ENCODE measurements around the gene MORN1.
"Not testable (repeated sequence)": the region's sequence is repeated elsewhere in the genome, so short reads cannot be mapped to it uniquely, and the experiment has no call there.

Gene MORN1

GRCh38 chr1:2391041-2391930 is at the start of gene MORN1, which contains the start of gene RER1:
Gene MORN1 (minus strand): TSS chr1:2391554. CDS start chr1:2391533, 21 bp downstream.
Gene RER1 (plus strand): TSS chr1:2391841. CDS start chr1:2395791, 3,950 bp downstream.
- peak; percentile 98 for DNase-seq

DNA sequence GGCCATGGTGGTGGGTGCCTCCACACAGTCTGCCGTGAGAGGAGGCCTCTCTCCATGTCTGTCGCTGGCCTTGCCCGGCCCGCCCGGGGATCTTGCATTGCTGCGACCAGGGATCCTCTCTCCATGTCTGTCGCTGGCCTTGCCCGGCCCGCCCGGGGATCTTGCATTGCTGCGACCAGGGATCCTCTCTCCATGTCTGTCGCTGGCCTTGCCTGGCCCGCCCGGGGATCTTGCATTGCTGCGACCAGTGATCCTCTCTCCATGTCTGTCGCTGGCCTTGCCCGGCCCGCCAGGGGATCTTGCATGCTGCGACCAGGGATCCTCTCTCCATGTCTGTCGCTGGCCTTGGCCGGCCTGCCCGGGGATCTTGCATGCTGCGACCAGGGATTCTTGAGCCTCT is 49.0 kb upstream of the MORN1 start:
- DNase-seq: not testable (repeated sequence)

DNA sequence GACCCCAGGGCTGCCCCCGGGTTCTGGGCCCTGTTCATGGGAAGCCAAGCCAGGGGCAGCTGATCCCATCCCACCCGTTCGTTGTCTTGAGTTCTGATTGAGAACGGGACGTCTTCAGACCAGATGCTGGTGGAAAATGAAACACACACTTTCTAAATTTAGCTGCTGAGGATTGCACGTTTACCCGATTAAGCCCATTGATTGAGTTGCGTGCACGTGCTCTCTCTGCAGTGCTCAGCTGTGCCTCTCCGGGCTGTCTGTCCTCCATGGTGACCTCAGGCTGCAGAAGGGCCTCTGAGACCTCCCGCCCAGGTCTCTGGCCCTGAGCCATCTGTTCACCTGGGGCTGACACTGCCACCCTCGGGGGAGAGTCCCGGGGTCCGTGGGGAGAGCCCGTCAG is 48.0 kb upstream of the MORN1 start:
- no peak for DNase-seq

DNA sequence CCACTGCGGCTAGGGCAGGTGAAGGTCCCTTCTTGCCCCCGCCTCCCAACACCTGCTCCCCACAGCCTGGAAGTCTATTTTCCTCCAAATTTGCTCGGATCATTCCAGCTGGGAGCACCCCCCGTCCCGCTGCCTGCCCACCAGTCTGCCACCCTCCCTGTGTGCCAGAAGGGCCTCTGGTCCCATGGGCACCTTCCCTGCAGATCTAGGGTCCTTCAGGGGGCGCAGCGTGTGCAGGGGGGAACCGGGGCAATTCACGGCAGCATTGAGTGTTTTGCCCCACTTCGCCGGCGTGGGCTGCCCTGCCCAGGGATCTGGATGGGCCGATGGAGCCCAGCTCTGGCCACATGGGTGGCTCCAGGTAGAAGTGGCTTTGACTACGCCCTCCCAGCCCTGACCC is 47.3 kb upstream of the MORN1 start:
- DNase-seq: no peak

DNA sequence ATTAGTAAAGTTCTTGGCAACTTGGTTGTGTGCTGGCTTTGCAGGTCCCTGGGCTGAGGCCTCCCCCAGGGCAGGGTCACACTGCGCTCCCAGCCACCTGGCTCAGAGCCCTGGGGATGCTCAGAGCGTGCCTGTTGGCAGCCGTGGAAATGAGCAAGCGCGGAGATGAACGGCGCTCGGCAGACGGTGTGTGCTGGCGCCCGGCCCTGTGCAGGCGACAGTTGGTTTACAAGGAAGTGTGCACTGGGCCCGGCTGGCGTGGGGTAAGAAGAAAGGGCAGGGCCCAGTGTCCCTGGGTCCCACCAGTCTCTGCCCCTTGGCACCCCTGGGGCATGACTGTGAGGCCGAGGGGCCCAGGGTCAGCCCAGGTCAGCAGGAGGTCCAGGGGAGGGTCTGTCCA is 46.7 kb upstream of the MORN1 start:
- no peak for DNase-seq

- no peak for DNase-seq
Observed at GRCh38 chr1:2437617-2438016, 46.3 kb upstream of the MORN1 start.

GRCh38 chr1:2436876-2437275 is 45.5 kb upstream of the MORN1 start:
- no peak for DNase-seq

DNA sequence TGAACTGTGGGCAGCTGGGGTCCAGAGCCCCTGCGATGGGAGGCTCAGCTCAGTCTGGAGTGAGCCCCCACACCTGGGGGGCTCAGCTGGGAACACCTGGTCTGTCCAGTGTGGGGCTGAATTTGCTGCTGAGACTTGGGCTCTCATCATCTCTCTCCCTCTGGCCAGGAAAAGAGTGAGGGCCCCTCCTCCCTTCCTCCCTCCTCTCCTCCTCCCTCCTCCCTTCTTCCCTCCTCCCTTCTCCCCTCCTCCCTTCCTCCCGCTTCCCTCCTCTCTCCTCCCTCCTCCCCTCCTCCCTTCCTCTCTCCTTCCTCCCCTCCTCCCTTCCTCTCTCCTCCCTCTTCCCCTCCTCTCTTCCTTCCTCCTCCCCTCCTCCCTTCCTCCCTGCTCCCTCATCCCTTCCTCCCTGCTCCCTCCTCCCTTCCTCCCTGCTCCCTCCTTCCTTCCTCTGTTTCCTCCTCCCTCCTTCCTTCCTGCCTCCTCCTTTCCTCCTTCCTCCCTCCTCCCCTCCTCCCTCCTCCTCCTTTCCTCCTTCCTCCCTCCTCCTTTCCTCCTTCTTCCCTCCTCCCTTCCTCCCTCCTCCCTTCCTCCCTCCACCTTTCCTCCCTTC is 44.5 kb upstream of the MORN1 start:
- DNase-seq: no peak

- DNase-seq: no peak
Observed at GRCh38 chr1:2435091-2435490, 43.7 kb upstream of the MORN1 start.

DNA sequence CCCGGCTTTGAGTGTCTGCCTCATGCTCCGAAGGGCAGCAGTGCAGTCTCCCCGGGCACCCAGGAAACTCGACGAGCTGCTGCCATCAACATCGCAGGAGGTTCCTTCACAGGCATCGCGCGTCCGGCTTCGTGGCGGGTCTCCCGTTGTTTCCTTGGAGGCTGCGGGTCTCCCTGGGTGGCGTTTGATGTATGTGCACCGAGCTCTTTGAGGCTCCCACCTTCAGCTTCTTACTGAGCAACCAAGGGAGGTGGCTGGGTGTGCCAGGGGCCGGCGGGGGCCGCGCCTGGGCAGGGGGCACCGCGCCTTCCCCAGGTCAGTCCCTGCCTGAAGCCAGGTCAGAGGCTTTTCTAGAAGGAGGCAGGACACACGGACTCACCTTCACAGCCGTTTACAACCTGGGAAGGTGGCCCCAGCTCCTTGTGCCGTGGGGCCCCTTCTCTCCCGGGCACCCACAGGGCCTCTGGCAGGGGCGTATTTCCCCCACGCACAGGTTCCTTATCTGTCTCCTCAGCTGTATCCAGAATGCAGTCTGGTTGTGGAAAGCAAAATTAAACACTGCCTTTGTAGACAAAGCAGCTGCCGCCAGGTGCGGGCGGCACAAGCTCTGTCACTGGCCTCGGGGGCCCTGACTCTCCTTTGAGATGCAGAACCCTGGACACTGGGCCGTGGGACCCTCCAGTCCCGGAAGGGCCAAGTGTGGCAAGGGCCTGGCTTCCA is 42.7 kb upstream of the MORN1 start:
- no peak for DNase-seq

DNA sequence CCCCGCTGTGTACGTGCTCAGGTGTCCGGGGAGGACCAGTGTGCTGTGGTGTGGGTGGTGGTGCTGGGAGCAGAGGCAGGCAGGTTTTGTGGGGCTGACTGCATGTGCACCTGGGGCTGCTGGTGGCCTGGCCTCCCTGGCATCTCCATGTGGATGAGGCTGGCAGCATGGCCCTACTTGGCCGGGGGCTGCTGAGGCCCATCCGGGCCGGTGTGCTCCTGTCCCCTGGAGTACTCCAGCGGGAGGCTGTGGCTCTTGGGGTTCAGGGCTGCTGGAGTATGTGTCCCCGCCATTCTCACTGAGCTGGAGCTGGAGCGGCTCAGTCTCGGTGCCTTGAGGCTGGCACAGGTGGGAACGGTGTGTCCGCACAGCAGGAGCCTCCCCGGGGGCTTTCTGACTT is 41.8 kb upstream of the MORN1 start:
- DNase-seq: no peak

GRCh38 chr1:2432441-2432844 is 41.1 kb upstream of the MORN1 start:
- DNase-seq: no peak

DNA sequence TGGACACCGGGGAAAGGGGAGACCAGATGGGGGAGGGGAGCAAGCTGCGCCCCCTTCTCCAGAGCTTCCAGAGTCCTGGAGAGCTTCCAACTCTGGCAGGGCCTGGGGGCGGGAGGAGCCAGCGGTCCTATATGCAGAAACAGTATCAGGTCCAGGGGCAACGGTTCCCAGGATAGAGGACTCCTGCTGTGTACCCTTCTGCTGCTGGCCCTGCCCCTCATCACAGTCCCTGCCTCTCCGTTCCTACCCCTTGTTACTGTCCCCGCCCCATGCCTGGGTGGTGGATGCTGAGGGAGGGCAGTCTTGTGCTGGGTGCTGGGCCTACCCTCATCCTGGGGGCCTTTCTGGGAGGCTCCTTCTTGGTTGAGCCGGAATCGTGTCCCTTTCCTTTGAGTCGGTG is 40.2 kb upstream of the MORN1 start:
- DNase-seq: no peak

GRCh38 chr1:2431103-2431502 is 39.7 kb upstream of the MORN1 start:
- no peak for DNase-seq

GRCh38 chr1:2430592-2430973 is 39.2 kb upstream of the MORN1 start:
- DNase-seq: no peak

DNA sequence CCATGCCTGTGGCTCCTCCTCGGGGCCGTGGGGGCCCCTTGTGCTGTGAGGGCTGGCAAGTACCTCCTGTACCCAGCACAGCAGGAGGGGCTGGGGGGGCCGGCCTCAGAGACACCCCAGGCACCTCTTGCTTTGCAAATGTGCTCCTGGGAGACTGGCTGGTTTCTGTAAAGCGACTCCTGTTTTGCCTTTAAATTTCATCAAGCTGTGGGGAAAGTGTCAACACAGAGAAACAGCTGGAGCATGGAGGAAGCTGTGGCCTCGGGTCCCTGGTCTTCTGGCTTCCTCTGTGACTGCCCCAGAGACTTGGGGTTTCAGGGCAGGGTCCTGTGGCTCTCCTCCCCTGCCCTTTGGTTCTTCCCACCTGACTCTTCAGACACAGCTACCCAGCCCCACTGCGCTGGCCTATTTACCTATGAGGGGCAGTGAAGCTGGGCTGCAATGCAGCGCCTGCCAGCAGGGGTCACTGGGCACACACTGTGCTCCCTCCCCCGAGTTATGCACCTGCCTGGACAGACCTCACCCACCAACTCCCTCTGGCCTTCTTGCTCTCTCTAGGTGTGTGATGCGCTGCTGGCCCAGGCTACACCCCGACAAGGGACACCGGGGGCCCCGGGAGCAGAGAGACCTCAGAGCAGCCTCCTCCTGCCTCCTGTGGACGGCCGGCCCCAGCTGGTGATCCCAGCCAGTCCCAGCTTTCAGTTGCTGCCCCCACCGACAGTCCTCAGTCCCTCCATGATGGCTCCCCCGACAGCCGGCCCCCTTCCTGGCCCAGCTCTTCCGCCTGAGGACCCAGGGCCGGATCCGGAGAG is 38.6 kb upstream of the MORN1 start:
- DNase-seq: no peak

GRCh38 chr1:2428490-2428889 is 37.1 kb upstream of the MORN1 start:
- DNase-seq: no peak

DNA sequence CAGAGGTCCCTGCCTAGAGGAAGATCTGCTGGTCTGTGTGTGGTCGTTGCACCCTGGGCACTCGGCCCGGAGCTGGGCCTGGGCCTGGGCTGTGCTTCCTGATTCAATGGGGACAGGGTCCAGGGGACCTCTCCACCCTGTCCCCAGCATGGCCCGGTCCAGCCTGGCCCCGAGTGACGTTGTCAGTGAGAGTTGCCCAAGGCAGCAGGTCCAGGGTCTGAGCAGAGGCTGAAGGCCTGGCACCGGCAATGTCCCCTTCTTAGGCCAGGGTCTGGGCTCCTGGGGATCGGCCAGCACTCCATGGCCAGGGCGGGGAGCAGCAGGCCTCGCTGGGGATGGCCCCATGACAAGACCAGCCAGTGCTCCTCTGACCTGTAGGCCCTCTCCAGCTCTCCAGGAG is 36.6 kb upstream of the MORN1 start:
- no peak for DNase-seq

DNA sequence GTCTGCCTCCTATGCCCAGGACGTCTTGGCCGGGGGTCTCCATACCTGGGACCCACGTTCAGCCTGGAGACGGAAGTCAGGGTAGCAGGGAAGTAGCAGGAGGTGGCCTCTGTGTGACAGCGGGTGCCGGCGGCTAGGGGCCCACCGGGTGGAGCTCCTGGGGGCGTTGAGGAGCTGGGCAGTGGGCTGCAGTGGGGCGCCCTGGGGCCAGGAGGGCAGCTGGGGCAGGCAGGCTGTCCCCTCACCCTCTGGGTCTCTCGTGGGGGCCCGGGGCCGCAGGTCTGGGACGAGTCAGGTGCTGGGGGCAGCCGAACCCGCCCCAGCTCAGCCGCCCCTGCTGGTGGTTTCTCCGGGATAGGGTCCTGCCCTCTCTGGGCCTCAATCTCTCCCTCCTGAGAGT is 35.7 kb upstream of the MORN1 start:
- no peak for DNase-seq

DNA sequence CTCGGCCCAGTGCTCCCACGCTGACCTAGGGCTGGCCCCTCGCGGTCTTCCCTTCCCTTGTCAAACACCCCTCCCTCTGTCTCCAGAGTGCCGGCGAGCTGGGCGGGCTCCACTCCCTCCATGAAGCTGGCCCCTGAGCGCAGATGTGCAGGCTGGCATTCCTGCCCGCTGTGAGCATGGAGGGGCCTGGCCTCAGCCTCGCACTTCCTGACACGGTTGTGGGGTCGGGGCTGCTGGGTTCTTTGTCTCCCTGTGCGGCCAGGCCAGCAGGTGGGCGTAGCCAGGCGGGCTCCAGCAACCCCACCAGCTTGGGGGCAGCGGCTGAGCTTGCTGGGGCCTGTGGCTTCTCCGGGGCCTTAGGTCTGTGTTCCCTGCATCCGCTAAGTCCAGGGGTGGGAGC is 35.2 kb upstream of the MORN1 start:
- DNase-seq: no peak

DNA sequence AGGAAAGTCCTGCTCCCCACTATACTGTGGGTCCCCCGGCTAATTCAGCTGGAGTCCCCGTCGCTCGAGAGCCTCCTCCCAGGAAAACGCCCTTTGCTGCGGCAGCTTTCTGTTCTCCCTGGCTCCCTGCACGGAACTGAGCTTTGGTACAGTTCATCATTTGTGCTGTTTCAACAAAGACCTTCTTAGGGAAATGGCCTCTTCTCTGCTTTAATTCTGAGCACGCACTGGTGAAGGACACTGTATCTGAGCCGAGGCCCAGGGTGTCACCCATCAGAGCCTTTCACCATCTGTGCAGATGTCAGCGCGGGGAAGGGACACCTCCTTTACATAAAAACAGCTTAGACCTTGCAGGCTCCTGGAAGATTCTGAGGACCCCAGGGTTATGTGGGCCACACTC is 34.5 kb upstream of the MORN1 start:
- no peak for DNase-seq

- DNase-seq: no peak
Observed at GRCh38 chr1:2422523-2422922, 31.2 kb upstream of the MORN1 start.

DNA sequence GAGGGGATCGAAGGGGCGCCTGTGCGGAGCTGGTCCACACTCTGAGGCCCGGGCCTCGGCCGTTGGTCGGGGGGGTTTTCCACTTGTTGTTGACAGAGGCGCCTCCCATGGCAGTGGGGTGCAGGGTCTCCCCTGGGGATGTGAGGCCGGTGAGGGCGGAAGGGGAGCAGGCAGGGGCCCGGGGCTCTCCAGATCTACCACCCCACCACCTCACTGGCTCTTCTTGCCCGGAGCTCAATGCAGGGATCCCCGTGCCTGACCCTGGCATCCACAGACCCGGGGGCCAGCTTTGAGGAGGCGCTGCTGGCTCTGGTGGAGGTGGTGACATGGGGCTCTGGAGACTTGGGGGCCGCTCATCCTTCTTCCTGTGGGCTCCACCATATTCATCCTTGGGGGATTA is 28.1 kb upstream of the MORN1 start:
- DNase-seq: no peak
